Measurements from ENCODE around the gene CARTPT.
A peak's percentile ranks its signal among the peaks of the same experiment; 100 is the strongest.

Gene CARTPT

DNA sequence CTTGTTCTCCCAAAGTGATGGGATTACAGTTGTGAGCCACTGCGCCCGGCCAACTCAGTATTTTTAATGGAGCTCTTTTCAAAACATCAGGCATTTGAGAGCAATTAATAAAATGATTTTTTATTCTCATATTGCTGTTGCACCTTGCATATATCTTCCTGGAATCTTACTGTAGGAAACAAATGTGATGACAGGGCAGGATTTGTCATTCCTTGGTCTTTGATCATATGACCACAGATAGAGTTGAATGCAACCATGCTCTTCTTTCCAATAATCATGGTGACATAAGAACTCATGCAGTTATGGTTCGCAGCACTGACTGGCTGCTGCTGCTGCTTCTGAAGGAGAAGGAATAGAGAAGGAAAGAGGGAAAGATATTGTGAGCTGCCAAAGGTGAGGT lies 28.1 kb downstream of the CARTPT start:
- Histone ChIP-seq H3K4ac (ENCODE audit: low read depth, low read length) (no peak overlapping the region), H4K8ac (ENCODE audit: low read depth, low read length) (no peak overlapping the region), H3K27me3 (ENCODE audit: insufficient read depth, low read length, poor library complexity) (no peaks in the 10 kb centered on the region), H2BK15ac (replicated peaks; ENCODE audit: low read depth) (no peak overlapping the region), H2BK120ac (ENCODE audit: low read depth, low read length) (no peak overlapping the region), H3K27ac (ENCODE audit: low read depth, low read length) (no peak overlapping the region), H3K23ac (ENCODE audit: low read length) (no peak overlapping the region), H4K5ac (ENCODE audit: low read length) (no peak overlapping the region), H3K36me3 (ENCODE audit: control insufficient read depth, insufficient read depth, low read length) (no peaks in the 10 kb centered on the region), H3K56ac (ENCODE audit: low read length) (no peak overlapping the region), H3K79me2 (ENCODE audit: control insufficient read depth, insufficient read depth, low read length) (no peaks in the 10 kb centered on the region), H3K4me1 (ENCODE audit: control insufficient read depth, low read depth, low read length) (no peaks in the 10 kb centered on the region), H3K9ac (ENCODE audit: low read length) (no peak overlapping the region), H2AK5ac (ENCODE audit: low read length) (no peak overlapping the region), H3K18ac (ENCODE audit: low read length) (no peak overlapping the region), H3K4me2 (ENCODE audit: low read length) (no peak overlapping the region), H2BK5ac (ENCODE audit: low read length) (no peak overlapping the region), H3K79me1 (ENCODE audit: low read length) (no peaks in the 10 kb centered on the region), H3K4me3 (ENCODE audit: low read length) (no peak overlapping the region)
- DNase-seq: no peak
- no CpG with 5 or more reads among the region's 3 CpGs for WGBS (ENCODE audit: extremely low coverage, insufficient coverage, low lambda C conversion rate)

DNA sequence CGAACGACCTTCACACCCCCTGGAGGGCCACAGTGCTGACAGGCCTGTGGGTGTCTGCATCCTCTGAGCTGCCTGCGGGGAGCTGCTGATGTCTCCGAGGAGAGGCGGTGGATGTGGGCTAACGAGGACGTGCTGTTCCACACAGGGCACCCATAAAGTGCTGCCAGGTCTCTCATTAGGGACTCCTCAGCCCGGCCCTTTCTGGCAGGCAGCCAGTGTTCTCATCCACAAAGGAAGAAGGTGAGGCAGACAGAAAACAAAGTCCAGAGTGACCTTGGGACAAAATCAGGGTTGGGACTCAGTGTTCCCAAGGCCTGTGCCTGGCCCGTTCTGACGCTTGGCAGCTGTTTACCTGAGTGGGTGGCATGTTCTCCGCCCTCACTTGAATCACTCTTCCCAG lies 29.3 kb downstream of the CARTPT start:
- Histone ChIP-seq H3K36me3 (ENCODE audit: control insufficient read depth, insufficient read depth, low read length) (no peaks in the 10 kb centered on the region), H2BK120ac (ENCODE audit: low read depth, low read length) (no peak overlapping the region), H3K4me2 (ENCODE audit: low read length) (no peak overlapping the region), H2BK15ac (replicated peaks; ENCODE audit: low read depth) (no peak overlapping the region), H3K27ac (ENCODE audit: low read depth, low read length) (no peak overlapping the region), H3K4me1 (ENCODE audit: control insufficient read depth, low read depth, low read length) (no peaks in the 10 kb centered on the region), H3K79me2 (ENCODE audit: control insufficient read depth, insufficient read depth, low read length) (no peaks in the 10 kb centered on the region), H3K9ac (ENCODE audit: low read length) (no peak overlapping the region), H3K4ac (ENCODE audit: low read depth, low read length) (no peak overlapping the region), H3K4me3 (ENCODE audit: low read length) (no peak overlapping the region), H2AK5ac (ENCODE audit: low read length) (no peak overlapping the region), H3K27me3 (ENCODE audit: insufficient read depth, low read length, poor library complexity) (no peaks in the 10 kb centered on the region), H3K56ac (ENCODE audit: low read length) (no peak overlapping the region), H3K18ac (ENCODE audit: low read length) (no peak overlapping the region), H4K8ac (ENCODE audit: low read depth, low read length) (no peak overlapping the region), H2BK5ac (ENCODE audit: low read length) (no peak overlapping the region), H3K23ac (ENCODE audit: low read length) (no peak overlapping the region), H3K79me1 (ENCODE audit: low read length) (no peaks in the 10 kb centered on the region), H4K5ac (ENCODE audit: low read length) (no peak overlapping the region)
- no peak for DNase-seq
- whole genome bisulfite sequencing (ENCODE audit: extremely low coverage, insufficient coverage, low lambda C conversion rate): no CpG with 5 or more reads among the region's 11 CpGs

DNA sequence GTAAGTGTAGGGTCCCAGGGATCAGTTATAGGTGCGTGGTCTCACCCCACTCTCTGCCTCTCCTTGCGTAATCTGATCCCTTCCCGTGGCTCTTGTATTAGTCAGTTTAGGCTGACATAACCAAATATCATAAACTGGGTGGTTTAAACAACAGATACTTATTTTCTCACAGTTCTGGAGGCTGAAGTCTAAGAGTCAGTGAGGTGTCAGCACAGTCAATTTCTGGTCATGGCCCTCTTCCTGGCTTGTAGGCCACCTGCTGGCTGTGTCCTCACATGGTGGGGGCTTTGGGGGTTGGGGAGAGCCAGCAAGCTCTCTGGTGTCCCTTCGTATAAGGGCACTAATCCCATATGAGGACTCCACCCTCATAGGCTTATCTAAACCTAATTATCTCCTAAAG lies 32.3 kb downstream of the CARTPT start:
- no peaks in the 10 kb centered on the region for H3K36me3 ChIP-seq (ENCODE audit: control insufficient read depth, insufficient read depth, low read length)
- no peak overlapping the region for H3K9ac ChIP-seq (ENCODE audit: low read length)
- H3K79me1 ChIP-seq (ENCODE audit: low read length): no peaks in the 10 kb centered on the region
- H4K8ac ChIP-seq (ENCODE audit: low read depth, low read length): no peak overlapping the region
- H3K18ac ChIP-seq (ENCODE audit: low read length): no peak overlapping the region
- no peak overlapping the region for H2BK120ac ChIP-seq (ENCODE audit: low read depth, low read length)
- no peak overlapping the region for H4K5ac ChIP-seq (ENCODE audit: low read length)
- no peak overlapping the region for H3K4ac ChIP-seq (ENCODE audit: low read depth, low read length)
- H3K27ac ChIP-seq (ENCODE audit: low read depth, low read length): no peak overlapping the region
- no peaks in the 10 kb centered on the region for H3K4me1 ChIP-seq (ENCODE audit: control insufficient read depth, low read depth, low read length)
- H3K79me2 ChIP-seq (ENCODE audit: control insufficient read depth, insufficient read depth, low read length): no peaks in the 10 kb centered on the region
- no peak overlapping the region for H2BK5ac ChIP-seq (ENCODE audit: low read length)
- no peak for DNase-seq
- no peak overlapping the region for H2BK15ac ChIP-seq (replicated peaks; ENCODE audit: low read depth)
- H3K27me3 ChIP-seq (ENCODE audit: insufficient read depth, low read length, poor library complexity): no peaks in the 10 kb centered on the region
- H3K56ac ChIP-seq (ENCODE audit: low read length): no peak overlapping the region
- no peak overlapping the region for H3K23ac ChIP-seq (ENCODE audit: low read length)
- H3K4me3 ChIP-seq (ENCODE audit: low read length): no peak overlapping the region
- no peak overlapping the region for H2AK5ac ChIP-seq (ENCODE audit: low read length)
- WGBS (ENCODE audit: extremely low coverage, insufficient coverage, low lambda C conversion rate): no CpG with 5 or more reads among the region's 4 CpGs
- no peak overlapping the region for H3K4me2 ChIP-seq (ENCODE audit: low read length)

DNA sequence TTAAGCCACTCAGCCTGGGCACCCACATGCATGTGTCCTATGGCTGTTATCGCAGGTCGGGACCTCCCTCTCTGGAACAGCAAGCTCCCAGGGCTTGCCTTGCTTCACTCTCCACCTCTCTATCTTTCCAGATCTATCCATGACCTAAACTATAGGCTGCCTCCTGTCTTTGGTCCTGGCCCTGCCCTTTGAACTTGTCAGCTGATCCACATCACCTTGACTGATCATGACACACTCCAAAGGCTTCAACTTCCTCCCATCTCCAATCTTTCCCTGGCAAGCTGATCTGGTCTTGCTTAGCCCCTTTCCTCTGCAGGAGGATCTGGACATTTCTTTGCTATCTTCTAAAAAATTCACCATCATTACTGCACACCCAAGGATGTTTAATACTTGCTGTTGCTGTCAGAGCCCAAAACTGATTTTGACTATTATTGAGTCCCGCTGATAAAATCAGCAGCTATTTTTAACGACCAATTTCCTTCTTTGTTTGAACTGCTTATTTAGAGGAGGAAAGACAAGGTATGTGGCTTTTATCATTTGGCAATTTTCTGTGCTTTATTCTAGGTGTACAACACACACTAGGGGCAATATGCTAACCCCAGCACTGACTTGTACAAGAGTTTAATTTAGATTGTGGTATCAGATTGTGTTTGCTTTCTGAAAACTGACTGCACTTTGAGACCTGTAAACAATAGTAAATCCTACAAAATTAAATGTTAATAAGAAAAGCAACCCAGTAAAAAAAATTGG lies 33.5 kb downstream of the CARTPT start:
- H2BK5ac ChIP-seq (ENCODE audit: low read length): no peak overlapping the region
- no peak overlapping the region for H3K4me3 ChIP-seq (ENCODE audit: low read length)
- no peak overlapping the region for H3K4ac ChIP-seq (ENCODE audit: low read depth, low read length)
- H3K36me3 ChIP-seq (ENCODE audit: control insufficient read depth, insufficient read depth, low read length): no peaks in the 10 kb centered on the region
- no peak overlapping the region for H4K5ac ChIP-seq (ENCODE audit: low read length)
- no peak overlapping the region for H3K27ac ChIP-seq (ENCODE audit: low read depth, low read length)
- H3K4me1 ChIP-seq (ENCODE audit: control insufficient read depth, low read depth, low read length): no peaks in the 10 kb centered on the region
- no peak overlapping the region for H2BK120ac ChIP-seq (ENCODE audit: low read depth, low read length)
- H4K8ac ChIP-seq (ENCODE audit: low read depth, low read length): no peak overlapping the region
- H2AK5ac ChIP-seq (ENCODE audit: low read length): no peak overlapping the region
- H3K18ac ChIP-seq (ENCODE audit: low read length): no peak overlapping the region
- no peak overlapping the region for H3K9ac ChIP-seq (ENCODE audit: low read length)
- no peak overlapping the region for H2BK15ac ChIP-seq (replicated peaks; ENCODE audit: low read depth)
- no peaks in the 10 kb centered on the region for H3K79me2 ChIP-seq (ENCODE audit: control insufficient read depth, insufficient read depth, low read length)
- no peak overlapping the region for H3K23ac ChIP-seq (ENCODE audit: low read length)
- no peaks in the 10 kb centered on the region for H3K27me3 ChIP-seq (ENCODE audit: insufficient read depth, low read length, poor library complexity)
- H3K79me1 ChIP-seq (ENCODE audit: low read length): no peaks in the 10 kb centered on the region
- H3K4me2 ChIP-seq (ENCODE audit: low read length): no peak overlapping the region
- DNase-seq: no peak
- WGBS (ENCODE audit: extremely low coverage, insufficient coverage, low lambda C conversion rate): no CpG with 5 or more reads among the region's 4 CpGs
- no peak overlapping the region for H3K56ac ChIP-seq (ENCODE audit: low read length)

DNA sequence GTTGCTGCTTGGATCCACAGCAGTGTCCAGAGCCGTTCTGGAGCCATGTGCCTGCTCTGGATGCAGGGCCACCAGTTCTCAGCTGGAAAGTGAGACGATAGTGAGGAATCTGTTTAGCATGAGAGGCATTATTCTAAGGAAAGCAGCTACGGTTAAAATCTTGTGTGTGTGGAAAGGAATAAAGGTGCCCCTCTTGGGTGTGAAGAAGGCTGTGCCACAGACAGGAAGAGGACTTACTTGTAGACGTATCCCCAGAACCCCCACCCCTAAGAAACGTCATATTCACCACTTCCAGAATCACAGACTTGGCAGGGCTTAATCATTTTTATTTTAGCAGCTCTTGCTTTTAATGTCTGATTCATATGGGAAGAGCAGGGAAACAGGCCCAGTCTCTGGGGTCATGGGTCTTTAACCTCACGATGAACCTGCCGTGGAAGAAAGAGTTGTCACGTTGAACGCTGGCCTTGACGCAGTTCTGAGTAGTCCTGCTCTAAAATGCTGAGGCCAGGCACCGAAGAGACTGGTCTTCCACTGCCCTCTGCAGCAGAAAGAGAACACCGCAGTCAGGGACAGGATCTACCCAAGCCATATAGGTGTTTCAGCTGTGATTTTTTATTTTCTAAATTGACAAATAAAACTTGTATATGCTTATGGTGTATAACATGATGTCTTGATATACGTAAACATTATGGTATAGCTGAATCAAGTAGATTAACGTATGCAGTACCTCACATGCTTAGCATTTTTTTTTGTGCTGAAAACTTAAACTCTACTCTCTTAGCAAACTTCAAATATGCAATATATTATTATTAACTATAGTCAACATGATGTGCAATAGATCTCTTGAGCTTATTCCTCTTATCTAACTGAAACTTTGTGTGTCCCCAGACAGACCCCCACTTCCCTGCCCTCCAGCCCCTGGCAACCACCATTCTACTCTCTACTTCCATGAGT lies 38.8 kb downstream of the CARTPT start:
- no peaks in the 10 kb centered on the region for H3K79me2 ChIP-seq (ENCODE audit: control insufficient read depth, insufficient read depth, low read length)
- H3K36me3 ChIP-seq (ENCODE audit: control insufficient read depth, insufficient read depth, low read length): no peaks in the 10 kb centered on the region
- no peak overlapping the region for H3K27ac ChIP-seq (ENCODE audit: low read depth, low read length)
- H3K4me1 ChIP-seq (ENCODE audit: control insufficient read depth, low read depth, low read length): no peaks in the 10 kb centered on the region
- no peak overlapping the region for H2BK120ac ChIP-seq (ENCODE audit: low read depth, low read length)
- DNase-seq: peak; percentile 75
- no peak overlapping the region for H3K9ac ChIP-seq (ENCODE audit: low read length)
- WGBS (ENCODE audit: extremely low coverage, insufficient coverage, low lambda C conversion rate): no CpG with 5 or more reads among the region's 14 CpGs
- H3K4ac ChIP-seq (ENCODE audit: low read depth, low read length): no peak overlapping the region
- H3K27me3 ChIP-seq (ENCODE audit: insufficient read depth, low read length, poor library complexity): no peaks in the 10 kb centered on the region
- no peak overlapping the region for H2AK5ac ChIP-seq (ENCODE audit: low read length)
- no peak overlapping the region for H4K8ac ChIP-seq (ENCODE audit: low read depth, low read length)
- H2BK5ac ChIP-seq (ENCODE audit: low read length): no peak overlapping the region
- no peak overlapping the region for H3K56ac ChIP-seq (ENCODE audit: low read length)
- no peak overlapping the region for H3K18ac ChIP-seq (ENCODE audit: low read length)
- H3K23ac ChIP-seq (ENCODE audit: low read length): no peak overlapping the region
- no peak overlapping the region for H3K4me2 ChIP-seq (ENCODE audit: low read length)
- H4K5ac ChIP-seq (ENCODE audit: low read length): no peak overlapping the region
- no peak overlapping the region for H2BK15ac ChIP-seq (replicated peaks; ENCODE audit: low read depth)
- H3K4me3 ChIP-seq (ENCODE audit: low read length): no peak overlapping the region
- H3K79me1 ChIP-seq (ENCODE audit: low read length): no peaks in the 10 kb centered on the region
